ENCODE results near the gene RPL13A. TPM values are rescaled to one million over a fixed set of nuclear protein-coding genes. Genes with fewer than 3 reads are reported as not detected.

The RPL13A gene
- total and polyA plus RNA-seq, 2 of the 13 experiments (the other 11 are each of a cell fraction or from before 2014, with no cell fraction given), result 2,601 to 3,407 TPM

DNA sequence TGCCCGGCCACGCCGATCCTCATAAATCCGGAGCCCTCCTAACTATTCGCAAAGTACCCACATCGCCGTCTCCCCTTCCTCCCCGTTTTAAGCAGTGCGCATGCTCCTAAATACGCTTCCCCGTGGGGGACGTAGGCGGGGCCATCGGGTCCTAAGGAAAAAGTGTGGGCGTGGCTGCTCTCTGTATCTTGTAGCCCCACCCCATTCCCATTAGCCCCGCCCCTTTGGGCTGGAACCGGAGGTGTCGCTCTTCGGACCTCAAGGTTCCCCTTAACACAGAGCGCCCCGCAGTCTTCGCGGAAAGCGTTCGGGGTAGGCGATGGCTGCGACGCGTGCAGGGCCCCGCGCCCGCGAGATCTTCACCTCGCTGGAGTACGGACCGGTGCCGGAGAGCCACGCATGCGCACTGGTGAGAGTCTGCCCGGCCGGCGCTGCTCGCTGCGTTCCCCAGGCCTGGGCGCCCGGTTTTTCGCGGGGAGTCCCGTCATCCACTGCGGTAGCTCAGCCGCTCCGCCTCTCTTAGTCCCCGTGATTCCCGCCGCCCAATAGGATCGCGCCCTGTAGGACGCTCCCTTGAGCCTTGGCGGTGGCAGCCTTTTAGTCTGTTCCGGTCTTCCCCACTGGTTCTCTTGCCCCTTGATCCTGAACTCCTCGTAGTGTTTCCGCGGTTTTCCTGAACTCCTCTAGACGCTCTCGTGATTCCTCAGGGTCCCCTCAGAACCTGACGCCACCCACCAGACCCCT lies 34.2 kb upstream of the RPL13A start, which contains the start of gene ALDH16A1 (continued):
- TF ChIP-seq, protein P1, sequence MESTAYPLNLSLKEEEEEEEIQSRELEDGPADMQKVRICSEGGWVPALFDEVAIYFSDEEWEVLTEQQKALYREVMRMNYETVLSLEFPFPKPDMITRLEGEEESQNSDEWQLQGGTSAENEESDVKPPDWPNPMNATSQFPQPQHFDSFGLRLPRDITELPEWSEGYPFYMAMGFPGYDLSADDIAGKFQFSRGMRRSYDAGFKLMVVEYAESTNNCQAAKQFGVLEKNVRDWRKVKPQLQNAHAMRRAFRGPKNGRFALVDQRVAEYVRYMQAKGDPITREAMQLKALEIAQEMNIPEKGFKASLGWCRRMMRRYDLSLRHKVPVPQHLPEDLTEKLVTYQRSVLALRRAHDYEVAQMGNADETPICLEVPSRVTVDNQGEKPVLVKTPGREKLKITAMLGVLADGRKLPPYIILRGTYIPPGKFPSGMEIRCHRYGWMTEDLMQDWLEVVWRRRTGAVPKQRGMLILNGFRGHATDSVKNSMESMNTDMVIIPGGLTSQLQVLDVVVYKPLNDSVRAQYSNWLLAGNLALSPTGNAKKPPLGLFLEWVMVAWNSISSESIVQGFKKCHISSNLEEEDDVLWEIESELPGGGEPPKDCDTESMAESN (CRISPR knock-in tag; conservative IDR thresholded peaks at IDR 0.05), result peak; percentile 79
- TF ChIP-seq, protein P2, sequence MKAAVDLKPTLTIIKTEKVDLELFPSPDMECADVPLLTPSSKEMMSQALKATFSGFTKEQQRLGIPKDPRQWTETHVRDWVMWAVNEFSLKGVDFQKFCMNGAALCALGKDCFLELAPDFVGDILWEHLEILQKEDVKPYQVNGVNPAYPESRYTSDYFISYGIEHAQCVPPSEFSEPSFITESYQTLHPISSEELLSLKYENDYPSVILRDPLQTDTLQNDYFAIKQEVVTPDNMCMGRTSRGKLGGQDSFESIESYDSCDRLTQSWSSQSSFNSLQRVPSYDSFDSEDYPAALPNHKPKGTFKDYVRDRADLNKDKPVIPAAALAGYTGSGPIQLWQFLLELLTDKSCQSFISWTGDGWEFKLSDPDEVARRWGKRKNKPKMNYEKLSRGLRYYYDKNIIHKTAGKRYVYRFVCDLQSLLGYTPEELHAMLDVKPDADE (CRISPR knock-in tag; IDR thresholded peaks at IDR 0.05), result no peak
- TF ChIP-seq RFXAP (CRISPR knock-in tag; IDR thresholded peaks at IDR 0.05; ENCODE audit: borderline replicate concordance) (no peak), TBL1XR1 (IDR thresholded peaks at IDR 0.05; ENCODE audit: borderline replicate concordance, low read length, partially characterized antibody) (no peak), ZNF879 (CRISPR knock-in tag; IDR thresholded peaks at IDR 0.05) (no peak; the same call in 1 of the 2 replicates), CEBPG (CRISPR knock-in tag; IDR thresholded peaks at IDR 0.05) (no peak), ZNF44 (CRISPR knock-in tag; IDR thresholded peaks at IDR 0.05) (no peak; the same call in 1 of the 2 replicates), ZNF33A (CRISPR knock-in tag; IDR thresholded peaks at IDR 0.05; ENCODE audit: borderline replicate concordance) (no peak), SRSF9 (IDR thresholded peaks at IDR 0.05; ENCODE audit: borderline replicate concordance, insufficient read depth, low read depth, low read length, poor library complexity, severe bottlenecking) (no peak), ZNF235 (CRISPR knock-in tag; IDR thresholded peaks at IDR 0.05; ENCODE audit: borderline replicate concordance) (no peak), ZSCAN30 (CRISPR knock-in tag; IDR thresholded peaks at IDR 0.05) (no peak), ZNF552 (CRISPR knock-in tag; IDR thresholded peaks at IDR 0.05; ENCODE audit: borderline replicate concordance) (0 out of 2 replicates have a peak, but pooled peaks have one; percentile 77), ZNF749 (CRISPR knock-in tag; IDR thresholded peaks at IDR 0.05; ENCODE audit: borderline replicate concordance) (no peak), MYNN (CRISPR knock-in tag; IDR thresholded peaks at IDR 0.05; ENCODE audit: low read depth) (no peak), ZNF891 (CRISPR knock-in tag; IDR thresholded peaks at IDR 0.05) (no peak), SYNCRIP (IDR thresholded peaks at IDR 0.05; ENCODE audit: insufficient read depth, low read depth, low read length) (no peak)
- TF ChIP-seq, protein P3, sequence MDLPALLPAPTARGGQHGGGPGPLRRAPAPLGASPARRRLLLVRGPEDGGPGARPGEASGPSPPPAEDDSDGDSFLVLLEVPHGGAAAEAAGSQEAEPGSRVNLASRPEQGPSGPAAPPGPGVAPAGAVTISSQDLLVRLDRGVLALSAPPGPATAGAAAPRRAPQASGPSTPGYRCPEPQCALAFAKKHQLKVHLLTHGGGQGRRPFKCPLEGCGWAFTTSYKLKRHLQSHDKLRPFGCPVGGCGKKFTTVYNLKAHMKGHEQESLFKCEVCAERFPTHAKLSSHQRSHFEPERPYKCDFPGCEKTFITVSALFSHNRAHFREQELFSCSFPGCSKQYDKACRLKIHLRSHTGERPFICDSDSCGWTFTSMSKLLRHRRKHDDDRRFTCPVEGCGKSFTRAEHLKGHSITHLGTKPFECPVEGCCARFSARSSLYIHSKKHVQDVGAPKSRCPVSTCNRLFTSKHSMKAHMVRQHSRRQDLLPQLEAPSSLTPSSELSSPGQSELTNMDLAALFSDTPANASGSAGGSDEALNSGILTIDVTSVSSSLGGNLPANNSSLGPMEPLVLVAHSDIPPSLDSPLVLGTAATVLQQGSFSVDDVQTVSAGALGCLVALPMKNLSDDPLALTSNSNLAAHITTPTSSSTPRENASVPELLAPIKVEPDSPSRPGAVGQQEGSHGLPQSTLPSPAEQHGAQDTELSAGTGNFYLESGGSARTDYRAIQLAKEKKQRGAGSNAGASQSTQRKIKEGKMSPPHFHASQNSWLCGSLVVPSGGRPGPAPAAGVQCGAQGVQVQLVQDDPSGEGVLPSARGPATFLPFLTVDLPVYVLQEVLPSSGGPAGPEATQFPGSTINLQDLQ (CRISPR knock-in tag; IDR thresholded peaks at IDR 0.05), result no peak
- TF ChIP-seq, protein P4, sequence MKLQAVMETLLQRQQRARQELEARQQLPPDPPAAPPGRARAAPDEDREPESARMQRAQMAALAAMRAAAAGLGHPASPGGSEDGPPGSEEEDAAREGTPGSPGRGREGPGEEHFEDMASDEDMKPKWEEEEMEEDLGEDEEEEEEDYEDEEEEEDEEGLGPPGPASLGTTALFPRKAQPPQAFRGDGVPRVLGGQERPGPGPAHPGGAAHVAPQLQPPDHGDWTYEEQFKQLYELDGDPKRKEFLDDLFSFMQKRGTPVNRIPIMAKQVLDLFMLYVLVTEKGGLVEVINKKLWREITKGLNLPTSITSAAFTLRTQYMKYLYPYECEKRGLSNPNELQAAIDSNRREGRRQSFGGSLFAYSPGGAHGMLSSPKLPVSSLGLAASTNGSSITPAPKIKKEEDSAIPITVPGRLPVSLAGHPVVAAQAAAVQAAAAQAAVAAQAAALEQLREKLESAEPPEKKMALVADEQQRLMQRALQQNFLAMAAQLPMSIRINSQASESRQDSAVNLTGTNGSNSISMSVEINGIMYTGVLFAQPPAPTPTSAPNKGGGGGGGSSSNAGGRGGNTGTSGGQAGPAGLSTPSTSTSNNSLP (IDR thresholded peaks at IDR 0.05; ENCODE audit: low read depth, low read length), result no peak
- TF ChIP-seq, protein P5, sequence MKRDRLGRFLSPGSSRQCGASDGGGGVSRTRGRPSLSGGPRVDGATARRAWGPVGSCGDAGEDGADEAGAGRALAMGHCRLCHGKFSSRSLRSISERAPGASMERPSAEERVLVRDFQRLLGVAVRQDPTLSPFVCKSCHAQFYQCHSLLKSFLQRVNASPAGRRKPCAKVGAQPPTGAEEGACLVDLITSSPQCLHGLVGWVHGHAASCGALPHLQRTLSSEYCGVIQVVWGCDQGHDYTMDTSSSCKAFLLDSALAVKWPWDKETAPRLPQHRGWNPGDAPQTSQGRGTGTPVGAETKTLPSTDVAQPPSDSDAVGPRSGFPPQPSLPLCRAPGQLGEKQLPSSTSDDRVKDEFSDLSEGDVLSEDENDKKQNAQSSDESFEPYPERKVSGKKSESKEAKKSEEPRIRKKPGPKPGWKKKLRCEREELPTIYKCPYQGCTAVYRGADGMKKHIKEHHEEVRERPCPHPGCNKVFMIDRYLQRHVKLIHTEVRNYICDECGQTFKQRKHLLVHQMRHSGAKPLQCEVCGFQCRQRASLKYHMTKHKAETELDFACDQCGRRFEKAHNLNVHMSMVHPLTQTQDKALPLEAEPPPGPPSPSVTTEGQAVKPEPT (CRISPR knock-in tag; IDR thresholded peaks at IDR 0.05; ENCODE audit: low read depth), result no peak

All from HepG2 (cell line).